Epithelial cell of prostate (primary cell): Measurements from ENCODE around the gene BHLHA9.
A peak's percentile ranks its signal among the peaks of the same experiment; 100 is the strongest.

Experiments
- DNase-seq: peaks from one replicate; pipeline ENCODE4 v3.0.0-alpha.2; 2011; ENCODE audit warnings: low read depth, low spot score
- H3K27ac ChIP-seq: fragments of 450-650 bp; 2 replicates; pipeline ENCODE4 v1.5.1; 2017; ENCODE audit warnings: mild to moderate bottlenecking

The BHLHA9 gene

GRCh38 chr17:1251866-1252608 is 18.2 kb upstream of the BHLHA9 start:
- H3K27ac ChIP-seq: no peak overlapping the region
- no peak for DNase-seq

GRCh38 chr17:1255041-1255440 is 15.2 kb upstream of the BHLHA9 start:
- no peak for DNase-seq

GRCh38 chr17:1256699-1257098 is 13.5 kb upstream of the BHLHA9 start:
- DNase-seq: no peak
- H3K27ac ChIP-seq: no peak overlapping the region

More at GRCh38 chr17:1255041-1255440, 15.2 kb upstream of the BHLHA9 start:
- H3K27ac ChIP-seq: no peak overlapping the region

GRCh38 chr17:1260086-1260769 is 10.0 kb upstream of the BHLHA9 start:
- DNase-seq: no peak
- no peak overlapping the region for H3K27ac ChIP-seq

- H3K27ac ChIP-seq: no peak overlapping the region
- no peak for DNase-seq
Observed at GRCh38 chr17:1260770-1261161, 9.5 kb upstream of the BHLHA9 start.

GRCh38 chr17:1264196-1264595 is 6.0 kb upstream of the BHLHA9 start:
- H3K27ac ChIP-seq: no peak overlapping the region
- DNase-seq: no peak

- no peak for DNase-seq
- peak overlapping the region; percentile 47 for H3K27ac ChIP-seq
Observed at GRCh38 chr17:1267471-1267943, 2.7 kb upstream of the BHLHA9 start.

- DNase-seq: no peak
- H3K27ac ChIP-seq: no peak overlapping the region
Observed at GRCh38 chr17:1271030-1271423, 783 bp downstream of the BHLHA9 start.

GRCh38 chr17:1271441-1271840 is 1.2 kb downstream of the BHLHA9 start:
- no peak for DNase-seq
- H3K27ac ChIP-seq: no peak overlapping the region

- DNase-seq: no peak
Observed at GRCh38 chr17:1272701-1273100, 2.5 kb downstream of the BHLHA9 start.

GRCh38 chr17:1273492-1274244 is 3.4 kb downstream of the BHLHA9 start:
- no peak overlapping the region for H3K27ac ChIP-seq
- no peak for DNase-seq

More at GRCh38 chr17:1272701-1273100, 2.5 kb downstream of the BHLHA9 start:
- no peak overlapping the region for H3K27ac ChIP-seq

- no peak for DNase-seq
- H3K27ac ChIP-seq: no peak overlapping the region
Observed at GRCh38 chr17:1274245-1274608, 4.0 kb downstream of the BHLHA9 start.

- no peak for DNase-seq
- H3K27ac ChIP-seq: no peak overlapping the region
Observed at GRCh38 chr17:1275205-1275961, 5.1 kb downstream of the BHLHA9 start.

- H3K27ac ChIP-seq: no peak overlapping the region
- DNase-seq: no peak
Observed at GRCh38 chr17:1275962-1276736, 5.9 kb downstream of the BHLHA9 start.

GRCh38 chr17:1280652-1281051 is 10.4 kb downstream of the BHLHA9 start:
- H3K27ac ChIP-seq: no peak overlapping the region
- DNase-seq: no peak

- DNase-seq: no peak
- no peak overlapping the region for H3K27ac ChIP-seq
Observed at GRCh38 chr17:1286379-1287106, 16.3 kb downstream of the BHLHA9 start.

GRCh38 chr17:1289695-1290094 is 19.5 kb downstream of the BHLHA9 start:
- DNase-seq: no peak

GRCh38 chr17:1290676-1291075 is 20.4 kb downstream of the BHLHA9 start:
- no peak for DNase-seq
- no peak overlapping the region for H3K27ac ChIP-seq

More at GRCh38 chr17:1289695-1290094, 19.5 kb downstream of the BHLHA9 start:
- no peak overlapping the region for H3K27ac ChIP-seq

- H3K27ac ChIP-seq: no peak overlapping the region
- no peak for DNase-seq
Observed at GRCh38 chr17:1294157-1294717, 24.0 kb downstream of the BHLHA9 start.
